ENCODE measurements around the gene C1QTNF1. TPM values are rescaled to one million over a fixed set of nuclear protein-coding genes. Genes with fewer than 3 reads are reported as not detected.

C1QTNF1 gene
- total and polyA plus RNA-seq, 4 donors: 7.4 to 84.5 (median 30.0) TPM

- no peak for TF ChIP-seq CTCF (IDR thresholded peaks at IDR 0.05; ENCODE audit: control extremely low read depth, extremely low read depth)
- H3K27ac ChIP-seq (ENCODE audit: low read depth in 1 of 2, low read length in 1 of 2): no peak overlapping the region
- no peaks in the 10 kb centered on the region for H3K9me3 ChIP-seq (ENCODE audit: control insufficient read depth in 4 of 4, insufficient read depth in 3 of 4, low read length in 3 of 4)
- 60 to 74% methylated on average over 25 of the region's 25 CpGs for whole genome bisulfite sequencing, 2 donors
- ATAC-seq (ENCODE audit: insufficient read depth, low FRiP score) (no peak), DNase-seq (peak in 1 of 3 donors; percentile 49)
- peaks cover 0 to 3% (median 0%) of the 10 kb centered on the region in 4 donors for H3K36me3 ChIP-seq (ENCODE audit: control insufficient read depth in 4 of 4, insufficient read depth in 4 of 4, low read length in 4 of 4)
- H3K9ac ChIP-seq (ENCODE audit: insufficient read depth in 1 of 2, low read length in 2 of 2): no peak overlapping the region
- H3K4me3 ChIP-seq: no peak overlapping the region
- H3K27me3 ChIP-seq (ENCODE audit: control insufficient read depth in 3 of 3, insufficient read depth in 3 of 3, low read length in 2 of 3): peaks cover 0 to 7% (median 0%) of the 10 kb centered on the region in 3 donors
- peaks cover 0 to 9% (median 0%) of the 10 kb centered on the region in 5 donors for H3K4me1 ChIP-seq (ENCODE audit: control insufficient read depth in 5 of 5, insufficient read depth in 5 of 5, low read length in 5 of 5)
These were observed 22.4 kb downstream of the C1QTNF1 start for GRCh38 chr17:79046197-79046915.

- no peak overlapping the region for H3K27ac ChIP-seq (ENCODE audit: low read depth in 1 of 2, low read length in 1 of 2)
- WGBS, 2 donors: 78 to 87% methylated on average over 15 of the region's 15 CpGs
- no peak for DNase-seq
These were observed 22.9 kb downstream of the C1QTNF1 start for GRCh38 chr17:79046916-79047280.

GRCh38 chr17:79047291-79047920, 23.4 kb downstream of the C1QTNF1 start:
- DNase-seq (no peak), ATAC-seq (ENCODE audit: insufficient read depth, low FRiP score) (no peak)
- H3K4me1 ChIP-seq (ENCODE audit: control insufficient read depth in 5 of 5, insufficient read depth in 5 of 5, low read length in 5 of 5): peaks cover 0 to 9% (median 0%) of the 10 kb centered on the region in 5 donors
- H3K4me3 ChIP-seq: no peak overlapping the region
- TF ChIP-seq CTCF (IDR thresholded peaks at IDR 0.05; ENCODE audit: control extremely low read depth, extremely low read depth): no peak
- H3K27me3 ChIP-seq (ENCODE audit: control insufficient read depth in 3 of 3, insufficient read depth in 3 of 3, low read length in 2 of 3): peaks cover 0 to 7% (median 0%) of the 10 kb centered on the region in 3 donors
- peak overlapping the region in 1 of 2 donors; percentile 21 for H3K27ac ChIP-seq (ENCODE audit: low read depth in 1 of 2, low read length in 1 of 2)
- WGBS, 2 donors: 89 to 96% methylated on average over 30 of the region's 30 CpGs
- no peak overlapping the region for H3K9ac ChIP-seq (ENCODE audit: insufficient read depth in 1 of 2, low read length in 2 of 2)
- no peaks in the 10 kb centered on the region for H3K9me3 ChIP-seq (ENCODE audit: control insufficient read depth in 4 of 4, insufficient read depth in 3 of 4, low read length in 3 of 4)
- H3K36me3 ChIP-seq (ENCODE audit: control insufficient read depth in 4 of 4, insufficient read depth in 4 of 4, low read length in 4 of 4): peaks cover 0 to 3% (median 0%) of the 10 kb centered on the region in 4 donors

More at GRCh38 chr17:79046916-79047280, 22.9 kb downstream of the C1QTNF1 start:
- H3K36me3 ChIP-seq (ENCODE audit: control insufficient read depth in 4 of 4, insufficient read depth in 4 of 4, low read length in 4 of 4): peaks cover 0 to 3% (median 0%) of the 10 kb centered on the region in 4 donors
- no peak overlapping the region for H3K4me3 ChIP-seq
- H3K9ac ChIP-seq (ENCODE audit: insufficient read depth in 1 of 2, low read length in 2 of 2): no peak overlapping the region
- no peaks in the 10 kb centered on the region for H3K9me3 ChIP-seq (ENCODE audit: control insufficient read depth in 4 of 4, insufficient read depth in 3 of 4, low read length in 3 of 4)
- peaks cover 0 to 9% (median 0%) of the 10 kb centered on the region in 5 donors for H3K4me1 ChIP-seq (ENCODE audit: control insufficient read depth in 5 of 5, insufficient read depth in 5 of 5, low read length in 5 of 5)
- peaks cover 0 to 7% (median 0%) of the 10 kb centered on the region in 3 donors for H3K27me3 ChIP-seq (ENCODE audit: control insufficient read depth in 3 of 3, insufficient read depth in 3 of 3, low read length in 2 of 3)
- no peak for ATAC-seq (ENCODE audit: insufficient read depth, low FRiP score)
- TF ChIP-seq CTCF (IDR thresholded peaks at IDR 0.05; ENCODE audit: control extremely low read depth, extremely low read depth): no peak
